ENCODE measurements around the gene AVPR2.

The AVPR2 gene

GRCh38 chrX:153921070-153921469 is 16.6 kb downstream of the AVPR2 start:
- no peak for DNase-seq

- no peak for DNase-seq
Measured at GRCh38 chrX:153921511-153922446, 17.3 kb downstream of the AVPR2 start.

GRCh38 chrX:153922932-153923857 is 18.7 kb downstream of the AVPR2 start:
- DNase-seq, result no peak

- no peak for DNase-seq
Measured at GRCh38 chrX:153924149-153924861, 19.8 kb downstream of the AVPR2 start.

GRCh38 chrX:153925387-153925738 is 20.9 kb downstream of the AVPR2 start:
- no peak for DNase-seq

- peak; percentile 66 for DNase-seq
Measured at GRCh38 chrX:153925739-153926551, 21.5 kb downstream of the AVPR2 start, which contains the start of gene ARHGAP4. Gene ARHGAP4 (minus strand): TSS chrX:153926264. CDS start chrX:153926202, 62 bp downstream.

GRCh38 chrX:153926552-153926857 is 22.0 kb downstream of the AVPR2 start:
- DNase-seq, result no peak

GRCh38 chrX:153926858-153927671 is 22.6 kb downstream of the AVPR2 start:
- peak; percentile 72 for DNase-seq

GRCh38 chrX:153927672-153927921 is 23.1 kb downstream of the AVPR2 start:
- peak; percentile 53 for DNase-seq

- DNase-seq, result peak; percentile 97
Measured at GRCh38 chrX:153927922-153928760, 23.7 kb downstream of the AVPR2 start.

GRCh38 chrX:153928846-153929245 is 24.4 kb downstream of the AVPR2 start:
- DNase-seq, result no peak

GRCh38 chrX:153929576-153929975 is 25.1 kb downstream of the AVPR2 start:
- no peak for DNase-seq

GRCh38 chrX:153930011-153930910 is 25.8 kb downstream of the AVPR2 start:
- no peak for DNase-seq

- no peak for DNase-seq
Measured at GRCh38 chrX:153931151-153931550, 26.7 kb downstream of the AVPR2 start.

GRCh38 chrX:153931748-153932147 is 27.3 kb downstream of the AVPR2 start:
- no peak for DNase-seq

GRCh38 chrX:153932220-153932915 is 27.9 kb downstream of the AVPR2 start:
- DNase-seq, result no peak

GRCh38 chrX:153933748-153934147 is 29.3 kb downstream of the AVPR2 start:
- DNase-seq, result no peak

- no peak for DNase-seq
Measured at GRCh38 chrX:153934148-153934761, 29.8 kb downstream of the AVPR2 start.

All from activated CD4-positive, CD25-positive, alpha-beta regulatory T cell treated with anti-CD3 and anti-CD28 coated beads, Interleukin-2, amount 50 U/mL, for 72 hours (primary cell).